NCI-H748 (cell line): Measurements from ENCODE around the gene AIFM1.

Experiments
- DNase-seq: peaks from one replicate; lab custom pipeline; 2025; ENCODE audit not compliant: unreplicated experiment; lab: John Stamatoyannopoulos, UW

The AIFM1 gene

DNA sequence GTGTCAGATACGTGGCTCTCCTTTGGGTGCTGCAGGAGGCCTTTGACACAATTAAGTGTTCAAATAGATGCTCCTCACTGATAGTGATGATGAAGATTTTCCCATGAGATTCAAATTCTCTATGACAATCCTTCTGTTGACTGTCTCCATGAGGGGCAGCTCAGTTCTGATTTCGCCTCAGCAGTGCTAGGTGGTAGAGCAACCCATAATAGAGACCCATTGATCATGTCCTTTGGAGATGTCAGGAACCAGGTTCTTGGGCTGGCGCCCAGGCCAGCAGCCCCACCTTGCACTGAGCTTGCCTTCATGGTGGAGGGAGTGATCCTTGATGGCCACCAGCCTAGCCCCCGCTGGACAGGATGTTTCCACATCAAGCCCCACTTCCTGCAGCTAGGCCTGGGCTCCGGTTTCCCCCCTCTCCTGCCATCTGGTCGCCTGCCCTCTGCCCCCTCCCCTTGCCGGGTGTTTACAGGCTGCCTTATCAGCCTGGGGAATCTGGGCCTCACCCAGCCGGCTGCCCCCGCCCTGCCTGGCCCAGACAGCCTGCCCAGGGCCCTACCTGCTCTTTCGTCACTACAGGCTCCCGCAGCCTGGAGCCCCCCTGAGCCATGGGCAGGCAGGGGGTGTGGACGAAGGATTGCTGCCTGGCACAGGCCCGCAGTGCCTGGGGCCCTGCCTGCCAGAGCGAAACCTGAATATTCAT is 68.0 kb downstream of the AIFM1 start:
- no peak for DNase-seq

DNA sequence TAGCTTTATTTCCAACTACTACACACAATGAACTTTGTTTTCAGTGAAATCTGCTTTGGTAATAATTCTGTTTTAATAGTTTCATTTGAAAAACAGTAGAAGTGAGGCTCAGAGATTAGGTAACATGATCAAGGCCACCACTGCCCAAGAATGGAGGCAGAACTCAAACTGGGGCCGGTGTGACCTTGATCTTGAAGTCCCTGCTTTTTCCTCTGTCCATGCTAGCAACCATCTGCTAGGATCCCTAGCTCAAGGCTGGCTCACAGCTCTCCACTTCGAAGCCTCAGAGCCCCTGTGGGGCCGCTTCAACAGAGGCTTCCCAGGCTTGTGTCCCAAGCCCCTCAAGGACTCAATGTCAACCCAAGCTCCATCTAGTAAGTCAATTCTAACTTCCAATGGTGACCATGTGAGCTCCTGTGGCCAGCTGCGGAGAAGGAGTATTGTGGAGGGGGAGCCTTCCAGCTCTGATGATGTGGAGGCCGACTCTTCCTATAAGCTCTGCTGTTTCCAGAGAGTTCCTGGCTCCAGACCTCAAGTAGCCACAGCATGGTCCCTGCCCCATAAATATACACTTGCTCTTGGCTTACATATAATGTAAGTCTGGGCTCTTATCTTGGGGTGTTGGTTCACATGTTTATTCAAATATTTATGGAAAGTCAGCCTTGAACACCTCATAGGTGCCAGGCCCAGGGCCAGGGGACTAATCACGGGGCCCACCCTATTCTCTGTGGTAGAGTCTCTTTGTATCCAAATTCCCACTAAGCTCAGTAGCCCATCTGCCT is 70.2 kb downstream of the AIFM1 start:
- DNase-seq = no peak

DNA sequence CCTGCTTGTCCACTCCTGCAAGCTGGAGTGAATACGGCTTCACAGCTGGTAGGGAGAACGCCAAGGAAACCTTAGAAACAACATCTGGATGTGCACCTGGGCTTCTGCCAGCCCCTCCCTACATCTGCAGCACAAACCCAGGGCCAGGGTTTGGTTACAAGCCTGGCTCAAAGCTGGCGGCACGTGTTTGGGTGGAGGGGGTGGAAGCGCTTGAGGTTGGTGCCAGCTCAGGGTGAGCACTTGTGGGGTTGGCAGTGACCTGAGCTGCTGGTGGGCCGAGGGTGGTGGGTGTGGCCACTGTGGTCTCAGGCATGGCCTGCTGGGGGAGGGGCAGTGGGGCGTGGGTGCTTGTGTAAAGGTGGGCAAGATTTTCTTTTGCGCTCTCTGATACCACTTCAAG is 70.9 kb downstream of the AIFM1 start:
- no peak for DNase-seq

DNA sequence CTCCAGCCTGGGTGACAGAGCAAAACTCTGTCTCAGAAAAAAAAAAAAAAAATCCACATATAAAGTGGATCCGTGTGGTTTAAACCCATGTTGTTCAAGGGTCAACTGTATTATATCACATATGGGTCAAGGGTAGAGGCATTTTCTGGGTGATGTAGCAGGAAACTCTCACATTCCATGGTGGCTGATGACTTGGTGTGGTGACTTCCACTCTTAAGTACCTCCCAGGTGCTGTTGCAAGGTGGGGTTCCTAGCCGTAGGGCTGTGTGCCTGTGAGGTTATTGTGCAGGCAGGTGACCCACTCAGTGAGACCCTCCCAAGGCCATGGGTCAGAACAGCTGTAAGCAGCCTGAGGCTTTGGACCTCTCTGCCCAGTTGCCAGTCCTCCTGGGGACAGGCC is 72.4 kb downstream of the AIFM1 start:
- no peak for DNase-seq

DNA sequence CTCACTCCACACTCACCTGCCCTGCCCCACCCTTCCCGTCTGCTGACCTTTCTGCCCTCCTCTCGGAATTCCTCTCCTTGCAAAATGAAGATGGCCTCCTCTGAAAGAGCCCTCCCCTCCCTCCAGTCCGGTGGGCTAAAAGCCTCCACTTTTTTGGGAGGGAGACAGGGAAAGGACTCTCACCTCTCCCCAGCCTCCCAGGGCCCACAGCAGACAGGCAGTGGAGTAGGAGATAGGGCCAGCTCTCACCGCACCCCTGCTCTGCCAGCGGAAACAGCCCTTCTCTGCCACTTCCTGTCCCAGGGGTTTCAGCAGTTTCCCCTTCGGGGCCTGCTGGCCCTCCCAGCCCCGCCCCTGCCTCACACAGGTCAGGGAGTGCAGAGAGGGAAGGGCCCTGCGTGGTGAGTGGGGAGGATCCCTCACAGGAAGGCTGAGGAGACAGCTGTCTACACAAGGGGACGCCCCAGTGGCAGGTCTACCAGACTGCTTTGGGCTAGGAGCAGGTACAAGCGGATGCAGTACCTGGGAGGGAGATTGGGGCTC is 73.6 kb downstream of the AIFM1 start:
- DNase-seq = peak; percentile 12

DNA sequence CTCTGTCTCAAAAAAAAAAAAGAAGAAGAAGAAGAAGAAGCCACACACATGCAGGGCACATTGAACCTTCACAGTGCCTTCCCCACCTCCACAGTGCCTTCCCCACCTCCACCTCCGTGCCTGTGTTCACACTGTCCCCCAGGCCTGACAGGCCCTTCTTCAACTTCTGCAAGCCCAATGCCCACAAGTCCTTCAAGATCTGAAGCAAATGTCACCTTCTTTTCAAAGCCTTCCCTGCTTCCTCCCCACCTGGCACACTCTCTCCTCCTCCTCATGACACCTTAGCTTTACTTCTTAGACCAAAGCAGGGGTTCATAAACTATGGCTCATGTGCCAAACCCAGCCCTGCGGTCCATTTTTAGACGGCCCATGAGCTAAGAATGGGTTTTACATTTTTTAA is 75.3 kb downstream of the AIFM1 start:
- no peak for DNase-seq

DNA sequence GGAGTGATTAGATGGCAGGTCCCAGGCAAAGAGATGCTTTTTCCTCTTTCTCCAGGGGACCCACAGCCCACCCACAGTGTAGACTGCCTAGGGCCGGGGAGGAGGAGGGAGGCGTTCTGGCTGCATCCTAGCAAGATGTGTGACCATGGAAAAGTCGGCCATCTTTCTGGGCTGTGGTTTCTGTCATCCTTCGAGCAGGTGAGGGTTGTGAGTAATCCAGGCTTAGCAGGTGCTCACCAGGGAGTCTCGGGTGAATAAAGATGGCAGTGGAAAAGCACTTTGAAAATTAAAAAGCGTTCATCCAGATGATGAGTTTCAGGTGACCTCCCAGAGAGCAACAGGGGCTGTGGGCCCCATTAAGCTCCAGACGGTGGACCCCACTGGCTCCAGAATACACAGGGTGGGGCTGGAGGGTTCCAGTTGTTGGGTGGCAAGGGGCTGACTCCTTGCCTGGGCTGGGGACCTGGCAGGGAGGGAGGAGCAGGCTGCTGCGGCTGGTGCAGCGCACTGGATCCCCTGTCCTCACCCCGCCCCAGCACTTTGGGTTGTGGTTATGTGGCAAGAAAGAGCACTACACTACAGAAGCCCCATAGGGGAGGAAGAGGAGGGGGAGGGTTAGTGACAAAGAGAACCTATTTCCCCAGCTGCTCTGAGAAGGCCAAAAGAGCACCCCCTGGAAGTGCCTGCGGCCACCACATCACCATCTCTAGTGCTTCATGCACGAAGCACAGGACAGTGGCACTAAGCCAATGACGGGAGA is 79.0 kb downstream of the AIFM1 start:
- no peak for DNase-seq

DNA sequence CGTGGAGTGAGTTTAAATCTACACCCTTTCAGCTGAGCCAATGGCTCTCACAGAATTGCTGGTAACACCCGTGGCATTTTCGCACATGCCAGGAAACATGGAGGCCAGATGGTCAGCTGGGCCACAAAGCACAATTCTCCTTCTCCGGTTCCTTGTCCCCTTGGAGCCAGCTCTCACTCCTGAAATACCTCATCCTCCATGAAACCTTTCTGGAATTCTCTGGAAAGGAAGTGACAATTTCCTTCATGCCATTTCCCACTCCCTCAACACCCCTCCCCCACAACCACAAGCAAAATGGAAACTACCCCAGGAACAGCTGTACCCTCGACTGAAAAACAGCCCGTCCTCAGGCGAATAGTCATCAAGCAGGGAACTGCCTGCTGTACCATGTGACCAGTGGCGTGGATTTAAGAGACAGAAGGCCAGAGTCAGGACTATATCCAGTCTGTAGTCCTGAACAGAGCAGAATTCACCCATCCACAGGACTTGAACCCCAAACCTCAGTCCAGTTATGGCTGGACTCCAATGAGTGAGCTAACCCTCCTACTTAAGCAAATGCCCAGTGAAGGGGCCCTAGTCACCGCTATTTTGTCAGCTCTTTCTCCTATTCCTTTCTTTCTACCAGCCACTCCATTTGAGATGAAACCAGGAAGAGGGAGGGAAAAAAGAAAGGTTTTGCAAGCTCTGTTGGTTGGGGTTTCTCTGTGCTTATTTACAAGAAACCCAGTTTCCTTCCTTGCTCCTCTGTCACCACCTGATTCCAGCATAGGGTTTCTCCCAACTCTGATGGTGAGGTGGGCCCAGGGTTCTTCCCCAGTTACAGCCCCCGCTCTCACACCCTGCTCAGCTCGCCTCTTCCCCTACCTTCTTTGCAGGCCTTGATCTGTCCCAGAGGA is 79.8 kb downstream of the AIFM1 start:
- no peak for DNase-seq

DNA sequence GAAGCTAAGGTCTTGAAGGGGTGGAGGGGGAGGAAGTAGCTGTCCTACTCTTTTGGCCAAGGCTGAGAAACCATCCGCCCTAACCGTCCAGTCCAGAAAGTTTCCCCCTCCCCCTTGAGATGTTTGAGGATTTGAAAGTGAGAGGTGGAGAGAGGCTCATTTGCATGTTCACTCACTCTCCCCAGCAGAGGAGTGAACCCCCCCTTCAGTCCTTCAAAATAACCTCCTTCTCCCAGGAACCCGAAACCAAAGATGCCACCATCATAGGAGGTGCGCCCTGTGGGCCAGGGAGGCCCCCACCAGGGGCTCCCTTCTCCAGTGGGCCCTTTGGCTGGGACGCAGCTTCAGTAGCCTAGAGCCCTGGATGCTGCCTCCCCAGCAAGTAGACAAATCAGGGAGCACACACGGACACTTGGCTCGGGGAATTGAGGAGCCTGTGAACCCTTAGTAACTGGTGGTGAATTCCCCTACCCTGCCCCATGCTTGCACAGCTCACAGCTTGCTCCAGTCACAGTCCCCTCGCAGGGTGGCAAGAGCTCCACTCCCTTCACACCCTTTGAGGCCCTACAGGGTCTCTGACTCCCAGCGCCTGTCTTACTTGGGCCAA is 80.9 kb downstream of the AIFM1 start:
- no peak for DNase-seq

DNA sequence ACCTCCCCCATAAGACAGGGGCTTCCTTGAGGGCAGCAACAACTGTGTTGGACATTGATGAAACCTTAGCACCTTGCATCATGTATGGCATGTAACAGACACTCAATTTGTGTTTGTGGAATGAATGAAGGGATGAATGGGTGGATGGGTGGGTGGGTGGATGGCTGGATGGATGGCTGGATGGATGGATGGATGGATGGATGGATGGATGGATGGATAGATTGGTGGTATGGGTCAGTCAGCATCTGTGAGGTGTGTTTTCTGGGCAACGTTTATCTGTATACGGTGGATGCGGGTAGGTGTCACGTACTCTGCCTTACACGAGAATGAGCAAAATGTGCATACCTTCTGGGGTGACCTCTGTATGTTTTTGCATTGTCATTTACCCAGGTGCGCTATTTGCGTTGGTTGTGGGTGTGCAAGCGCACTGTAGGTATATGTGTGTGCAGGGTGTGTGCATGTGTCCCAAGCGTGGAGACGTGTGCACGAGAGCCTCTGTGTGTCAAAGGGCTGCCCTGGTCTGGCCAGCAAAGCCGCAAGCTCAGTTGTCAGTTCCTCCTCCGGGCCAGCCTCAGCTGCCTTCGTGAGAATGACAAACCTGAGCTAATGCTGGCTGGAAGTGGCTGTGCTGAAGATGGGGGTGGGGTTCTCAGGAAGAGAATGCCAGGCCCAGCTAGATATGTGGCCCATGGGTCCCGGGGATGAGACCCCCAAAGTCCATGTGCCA is 81.8 kb downstream of the AIFM1 start:
- DNase-seq = no peak

DNA sequence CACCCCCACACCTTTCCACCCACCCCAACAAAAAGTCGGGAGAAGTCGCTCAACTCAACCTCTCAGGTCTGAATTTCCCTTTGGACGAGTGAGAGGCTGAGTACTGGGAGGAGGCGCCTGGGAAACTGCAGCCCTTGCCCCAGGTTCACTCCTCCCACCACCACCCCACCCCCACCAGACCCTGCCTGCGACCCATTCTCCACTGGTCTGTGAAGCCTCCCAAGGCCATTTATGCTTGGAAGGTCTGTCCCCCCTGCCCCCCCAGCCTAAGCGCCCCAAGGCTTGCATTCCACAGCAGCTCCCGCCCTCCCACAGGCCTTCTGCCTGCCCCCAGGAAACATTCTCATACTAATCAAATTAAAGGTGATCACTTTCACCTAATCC is 82.5 kb downstream of the AIFM1 start:
- DNase-seq = no peak

DNA sequence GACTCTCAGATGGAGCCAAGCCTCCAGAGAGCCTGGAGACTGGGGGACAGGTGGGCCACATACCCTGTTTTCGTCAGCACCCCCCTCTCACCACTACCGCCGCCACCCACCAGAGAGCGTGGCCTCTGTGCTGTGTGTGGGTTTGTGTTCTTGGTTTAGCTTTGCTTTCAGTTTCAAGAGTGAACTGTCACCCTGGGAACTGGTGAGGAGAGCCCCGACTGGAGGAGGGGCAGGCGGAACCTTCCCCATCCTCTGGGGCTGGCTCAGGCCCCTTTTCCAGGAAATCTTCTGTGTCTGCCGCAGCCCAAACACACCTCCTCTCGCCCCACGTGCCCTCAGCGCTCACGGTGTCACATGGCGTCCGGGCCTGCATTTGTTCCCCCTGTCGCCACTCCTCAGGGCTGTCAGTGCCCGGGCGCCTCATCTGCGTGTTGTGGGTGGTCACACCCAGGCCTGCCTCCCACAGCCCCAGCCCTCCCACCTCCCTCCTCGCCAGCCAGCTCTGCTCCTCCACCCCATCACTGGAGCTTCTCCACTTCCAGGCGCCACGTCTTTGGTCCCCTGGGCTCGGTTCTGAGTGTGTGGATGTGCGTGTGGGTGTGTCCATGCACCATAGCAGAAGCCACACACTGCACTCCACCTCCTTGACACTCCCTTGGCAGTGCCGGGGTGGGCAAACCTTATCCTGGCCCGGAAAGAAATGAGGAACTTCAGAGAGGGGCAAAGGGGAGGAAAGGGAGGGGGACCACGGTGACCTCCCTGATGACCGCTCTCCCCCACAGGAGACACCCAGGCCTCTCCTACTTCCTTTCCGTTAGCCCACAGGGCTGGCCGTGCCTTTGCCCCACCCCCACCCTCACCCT is 83.2 kb downstream of the AIFM1 start:
- no peak for DNase-seq

DNA sequence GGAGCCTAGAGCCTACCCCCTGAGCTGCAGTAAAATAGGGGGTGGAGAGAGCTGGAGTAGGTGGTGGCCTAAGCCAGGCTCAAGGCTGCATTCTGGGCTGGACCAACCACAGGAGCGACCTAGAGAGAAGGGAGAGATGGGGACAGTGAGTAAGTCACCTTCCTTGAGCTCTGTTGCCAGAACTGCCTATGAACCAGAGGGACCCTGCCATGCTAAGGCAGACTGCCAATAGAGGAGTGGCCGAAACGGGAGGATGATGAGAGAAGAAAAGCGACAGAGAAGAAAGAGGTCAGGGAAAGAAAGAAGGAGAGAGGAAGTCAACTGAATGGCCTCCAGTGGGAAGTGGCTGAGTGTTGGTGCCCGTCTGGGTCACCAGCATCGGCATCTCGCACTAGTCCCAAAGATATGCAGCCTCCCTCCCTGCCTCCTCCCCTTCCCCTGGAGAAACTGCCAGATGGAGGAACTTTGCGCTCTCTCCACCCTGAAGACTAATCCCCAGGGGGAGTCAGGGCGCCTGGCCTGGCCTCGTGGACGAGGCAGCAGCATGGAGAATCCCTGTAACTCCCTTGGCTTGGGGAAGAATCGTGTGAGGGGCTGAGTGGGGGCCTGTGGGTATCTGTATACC is 84.1 kb downstream of the AIFM1 start:
- no peak for DNase-seq

DNA sequence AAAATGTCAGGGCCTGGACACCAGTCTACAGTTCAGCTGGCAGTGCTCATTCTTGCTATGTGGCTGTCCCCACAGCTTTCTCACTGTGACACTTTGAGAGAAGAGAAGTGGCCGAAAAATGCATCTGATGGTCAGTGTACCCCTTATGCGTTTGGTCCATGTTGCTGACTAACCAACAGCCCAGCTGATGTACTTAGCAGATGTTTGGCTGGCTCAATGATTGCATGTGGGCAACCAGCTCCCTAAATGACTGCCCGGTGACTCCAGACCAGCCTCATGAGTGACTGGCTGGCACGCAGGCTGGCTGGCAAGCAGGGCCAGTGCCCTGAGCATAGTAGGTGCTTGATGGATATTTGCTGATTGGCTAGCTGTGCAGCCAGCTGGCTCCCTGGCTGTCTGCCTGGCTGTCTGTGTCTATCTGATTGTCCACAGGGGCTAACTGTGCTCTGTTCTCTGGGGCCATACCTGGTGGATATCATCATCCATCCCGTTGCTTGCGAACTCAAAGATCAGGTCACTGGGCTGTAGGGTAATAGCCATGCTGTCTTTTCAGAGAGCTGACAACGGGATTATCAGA is 84.8 kb downstream of the AIFM1 start:
- DNase-seq = no peak

DNA sequence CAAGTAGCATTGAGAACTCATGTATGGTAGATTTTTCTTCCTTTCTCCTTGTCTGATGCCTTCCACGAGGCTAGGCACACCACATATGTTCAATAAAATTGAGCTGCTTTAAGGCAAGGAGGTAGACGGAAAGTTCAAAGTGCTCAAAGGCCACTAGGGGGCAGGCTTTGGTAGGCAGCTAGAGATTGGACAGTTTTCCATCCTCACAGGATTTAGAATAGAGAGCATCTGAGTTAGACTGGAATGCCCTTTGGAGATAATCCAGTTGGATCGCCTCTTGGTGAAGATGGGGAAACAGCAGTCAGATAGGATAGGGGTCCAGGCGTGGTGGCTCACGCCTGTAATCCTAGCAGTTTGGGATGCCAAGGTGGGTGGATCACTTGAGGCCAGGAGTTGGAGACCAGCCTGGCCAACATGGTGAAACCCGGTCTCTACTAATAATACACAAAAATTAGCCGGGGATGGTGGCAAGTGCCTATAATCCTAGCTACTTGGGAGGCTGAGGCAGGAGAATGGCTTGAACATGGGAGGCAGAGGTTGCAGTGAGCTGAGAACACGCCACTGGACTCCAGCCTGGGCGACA is 85.7 kb downstream of the AIFM1 start:
- peak; percentile 64 for DNase-seq
